ENCODE measurements around the gene HEXD.
A peak's percentile ranks its signal among the peaks of the same experiment; 100 is the strongest.
"Not testable (repeated sequence)": the region's sequence is repeated elsewhere in the genome, so short reads cannot be mapped to it uniquely, and the experiment has no call there.

HEXD gene
- 20.1 to 65.6 (median 24.2) reads per million in 9 experiments for total RNA-seq

DNA sequence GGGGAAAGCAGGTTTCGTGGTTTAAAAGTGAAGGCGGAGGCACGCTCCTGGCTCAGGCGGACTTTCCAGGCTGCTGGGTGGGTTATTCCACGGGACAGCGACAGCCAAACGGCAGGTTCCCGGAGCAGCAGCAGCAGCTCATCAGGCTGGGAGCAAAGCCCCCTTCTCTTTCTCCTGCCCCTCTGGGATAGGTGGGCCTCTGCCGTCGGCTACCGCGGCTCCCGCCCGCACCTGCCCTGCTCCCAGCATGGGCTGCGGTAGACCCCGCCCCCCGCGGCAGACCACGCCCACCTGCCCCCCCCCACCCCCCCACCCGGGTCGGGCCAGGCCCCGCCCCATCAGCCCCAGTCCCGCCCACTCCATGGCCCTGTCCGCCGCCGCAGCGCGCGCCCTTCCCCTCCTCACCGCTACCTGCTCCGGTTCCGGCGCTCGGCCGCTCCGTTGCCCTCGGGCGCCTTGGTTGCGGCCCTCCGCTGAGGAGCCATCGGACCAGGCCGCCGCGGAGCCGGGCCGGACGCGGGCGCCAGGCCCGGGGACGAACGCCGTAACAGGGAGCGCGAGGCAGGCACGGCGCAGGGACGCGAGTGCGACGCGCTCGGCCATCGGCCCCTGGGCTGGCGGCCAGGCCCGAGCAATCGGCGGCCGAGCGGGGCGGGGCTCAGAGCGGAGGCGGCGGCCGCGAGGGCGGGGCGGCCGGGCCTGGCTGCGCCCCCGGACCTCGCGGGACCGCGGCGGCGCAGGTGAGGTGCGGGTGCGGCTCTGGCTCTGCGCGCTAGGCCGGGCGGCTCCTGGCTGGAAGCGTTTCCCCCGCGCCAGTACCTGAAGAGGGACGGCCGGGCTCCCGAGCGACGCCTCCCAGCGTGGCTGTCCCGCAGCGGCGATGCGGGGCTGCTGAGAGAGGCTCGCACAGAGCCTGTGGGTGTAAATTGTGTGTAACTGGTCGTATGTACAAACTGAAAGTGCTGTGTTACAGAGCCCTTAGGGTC is at the start of gene HEXD, which contains the start of gene OGFOD3:
HEXD (plus strand) TSS at position 347 of the 986 bp plus-strand sequence. CDS start 1,453 bp downstream, outside the sequence.
OGFOD3 (minus strand) TSS at position 586 of the 986 bp plus-strand sequence; CDS start at position 485, 101 bp downstream.
- DNase-seq (peak; percentile 79 to 87 (median 85)), ATAC-seq (replicated peaks) (peak; percentile 85)
- Mint-ChIP-seq H3K36me3 (ENCODE audit: insufficient read depth) (peaks cover 27% of the 10 kb centered on the region), H3K27ac (peak within 1 kb of the TSS; percentile 25 to 83), H3K4me1 (ENCODE audit: low read depth in 2 of 2) (peaks cover 9 to 22% of the 10 kb centered on the region in 2 donors), H3K9me3 (no peaks in the 10 kb centered on the region), H3K27me3 (no peaks in the 10 kb centered on the region), H3K4me3 (peak within 1 kb of the TSS; percentile 73 to 81)

DNA sequence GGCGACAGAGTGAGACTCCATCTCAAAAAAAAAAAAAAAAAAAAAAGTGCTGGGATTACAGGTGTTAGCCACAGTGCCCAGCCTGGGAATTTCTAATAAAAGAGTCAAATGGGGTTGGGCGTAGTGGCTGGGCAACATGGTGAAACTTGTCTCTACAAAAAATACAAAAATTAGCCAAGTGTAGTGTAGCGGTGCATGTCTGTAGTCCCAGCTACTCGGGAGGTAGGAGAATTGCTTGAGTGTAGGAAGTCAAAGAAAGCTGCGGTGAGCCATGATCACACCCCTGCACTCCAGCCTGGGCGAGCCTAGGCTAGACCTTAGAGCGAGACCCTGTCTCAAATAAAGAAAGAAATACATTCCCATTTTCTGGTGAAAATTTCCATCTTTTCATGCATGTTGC is 48.9 kb upstream of the HEXD start:
- DNase-seq = no peak
- Mint-ChIP-seq H3K27ac (no peak overlapping the region), H3K27me3 (peaks cover 27 to 37% of the 10 kb centered on the region in 2 donors), H3K4me1 (ENCODE audit: low read depth in 2 of 2) (peaks cover 4 to 5% of the 10 kb centered on the region in 2 donors), H3K4me3 (no peak overlapping the region), H3K9me3 (no peaks in the 10 kb centered on the region), H3K36me3 (ENCODE audit: insufficient read depth) (peaks cover 4% of the 10 kb centered on the region)
- ATAC-seq (replicated peaks) = no peak

DNA sequence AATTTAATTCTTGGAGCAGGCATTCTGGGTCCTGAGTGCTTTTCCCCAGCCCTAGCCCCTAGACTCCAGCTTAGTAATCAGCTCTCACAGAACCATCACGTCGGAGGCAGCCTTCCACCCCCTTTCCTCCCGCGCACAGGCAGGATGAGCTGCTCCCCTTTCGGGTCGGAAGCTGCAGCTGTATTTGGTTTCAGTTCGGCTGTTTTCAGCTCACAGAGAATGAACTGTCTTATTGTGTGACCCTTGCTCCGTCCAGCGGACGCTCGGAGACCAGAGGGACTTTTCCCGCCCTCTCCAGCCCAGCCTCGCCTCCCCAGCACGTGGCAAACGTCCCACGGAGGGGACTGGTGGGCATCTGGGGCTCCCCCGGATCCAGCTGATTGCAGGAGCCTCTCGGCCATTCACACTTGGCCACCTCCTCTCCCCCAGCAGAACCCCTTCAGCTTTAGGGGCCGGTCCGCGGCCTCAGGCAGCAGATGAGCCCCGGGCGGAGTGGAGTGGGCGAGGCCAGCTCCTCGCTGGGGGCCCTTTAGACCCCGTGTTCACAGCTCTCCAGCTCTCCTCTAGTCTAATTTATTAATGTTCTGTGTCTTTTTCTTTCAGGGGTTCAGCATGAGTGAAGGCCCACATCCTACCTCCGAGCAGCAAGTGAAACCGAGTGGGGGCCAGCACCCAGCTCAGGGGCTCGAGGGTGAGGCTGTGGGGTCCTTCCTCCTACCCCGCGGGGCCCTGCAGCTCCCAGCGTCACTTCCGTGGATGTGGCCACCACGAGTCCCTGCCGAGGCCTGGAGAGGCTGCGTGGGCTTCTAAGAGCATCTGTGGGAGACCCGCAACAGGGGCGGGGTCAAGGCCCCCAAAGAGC is 47.4 kb upstream of the HEXD start:
- peaks cover 4% of the 10 kb centered on the region for H3K36me3 Mint-ChIP-seq (ENCODE audit: insufficient read depth)
- peak overlapping the region; percentile 73 to 75 for H3K4me3 Mint-ChIP-seq
- H3K27me3 Mint-ChIP-seq = peaks cover 30 to 42% of the 10 kb centered on the region in 2 donors
- no peaks in the 10 kb centered on the region for H3K9me3 Mint-ChIP-seq
- H3K4me1 Mint-ChIP-seq (ENCODE audit: low read depth in 2 of 2) = peaks cover 4 to 5% of the 10 kb centered on the region in 2 donors
- no peak overlapping the region for H3K27ac Mint-ChIP-seq
- ATAC-seq (replicated peaks) (no peak), DNase-seq (no peak)

DNA sequence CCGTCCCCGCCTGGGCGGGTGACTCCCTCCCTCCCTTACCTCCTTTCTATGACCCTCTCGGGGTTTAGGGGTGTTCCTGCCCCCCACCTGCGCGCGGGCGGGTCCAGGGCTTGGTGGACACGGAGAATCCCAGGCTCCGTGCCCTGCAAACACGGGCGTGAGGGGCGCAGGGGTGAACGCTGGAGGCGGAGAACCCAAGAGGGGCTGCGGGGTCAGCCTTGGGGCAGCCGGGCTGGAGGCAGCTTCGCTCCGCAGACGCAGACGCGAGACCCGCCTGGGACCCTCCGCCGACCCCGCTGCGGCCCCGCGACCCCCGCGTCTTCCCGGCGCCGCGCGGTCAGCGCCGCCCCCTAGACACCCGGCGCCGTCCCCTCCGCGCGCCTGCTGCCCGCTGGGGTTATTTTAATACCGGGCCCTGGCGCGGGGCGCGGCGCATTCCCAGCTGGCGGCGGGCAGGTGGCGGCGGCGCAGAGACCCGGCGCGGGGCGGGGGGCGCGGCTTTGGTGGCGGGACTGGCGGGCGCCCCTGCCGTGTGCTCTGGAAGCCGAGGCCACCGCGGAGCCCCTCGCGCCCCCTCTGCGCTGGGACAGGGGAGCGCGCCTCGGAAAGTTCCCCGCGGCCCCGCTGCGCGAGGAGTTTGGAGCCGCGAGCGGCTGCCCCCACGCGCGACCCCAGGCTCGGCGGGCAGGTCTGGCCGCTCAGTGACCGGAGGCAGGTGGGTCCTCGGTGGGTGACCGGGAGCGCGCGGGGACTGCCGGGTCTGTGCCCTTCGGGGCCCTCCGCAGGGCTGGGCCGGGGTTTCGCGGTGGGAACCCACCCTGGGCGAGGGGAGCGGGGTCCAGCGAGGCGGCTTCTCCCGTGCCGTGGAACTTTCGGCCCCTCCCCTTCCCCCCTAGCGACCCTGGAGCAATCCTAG is 46.6 kb upstream of the HEXD start, which contains the start of gene UTS2R:
UTS2R (plus strand) TSS at position 433 of the 916 bp plus-strand sequence. CDS start 2,560 bp downstream, outside the sequence.
- no peaks in the 10 kb centered on the region for H3K9me3 Mint-ChIP-seq
- H3K27me3 Mint-ChIP-seq = peaks cover 34 to 50% of the 10 kb centered on the region in 2 donors

DNA sequence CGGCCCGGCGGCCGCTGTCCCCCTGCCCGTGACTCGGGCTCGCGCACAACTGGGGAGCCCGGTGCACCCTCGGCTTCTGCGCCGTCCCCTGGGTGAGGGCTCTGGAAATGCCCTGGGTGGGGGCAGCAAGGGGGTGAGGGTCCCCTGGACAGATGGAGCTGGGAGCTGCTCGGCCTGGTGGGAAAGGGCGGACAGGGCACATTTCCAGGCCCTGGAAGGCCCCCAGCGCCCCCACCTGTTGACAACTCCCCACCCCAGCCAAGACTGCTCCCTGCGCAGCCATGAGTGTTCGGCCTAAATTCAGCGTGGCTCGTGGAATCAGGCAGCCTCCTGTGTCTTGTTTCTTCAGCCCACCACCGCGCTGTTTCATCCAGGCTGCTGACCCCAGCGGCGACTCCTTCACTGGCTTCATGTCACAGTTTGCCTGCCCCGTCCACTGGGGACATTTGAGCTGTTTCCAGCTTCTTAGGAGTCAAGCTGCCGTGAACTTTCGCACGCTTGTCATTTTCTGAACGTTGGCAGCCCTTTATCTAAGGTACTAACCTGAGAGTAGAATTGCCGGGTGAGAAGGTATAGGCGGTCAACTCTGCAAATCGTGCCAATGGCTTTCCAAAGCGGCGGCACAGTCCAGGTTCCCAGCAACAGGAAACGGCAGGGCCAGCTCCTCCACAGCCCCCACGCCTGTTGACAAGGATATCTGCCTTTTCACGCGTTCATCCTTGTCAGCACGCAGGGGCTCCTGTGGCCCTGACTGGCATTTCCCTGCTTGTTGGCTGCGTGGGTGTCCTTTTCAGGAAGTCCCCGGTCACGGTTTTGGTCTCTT is 45.7 kb upstream of the HEXD start:
- ATAC-seq (replicated peaks) (no peak), DNase-seq (no peak)
- Mint-ChIP-seq H3K27ac (peak overlapping the region in 1 of 2 donors; percentile 51), H3K4me3 (peak overlapping the region in 1 of 2 donors; percentile 56), H3K9me3 (no peaks in the 10 kb centered on the region), H3K4me1 (ENCODE audit: low read depth in 2 of 2) (peaks cover 4 to 5% of the 10 kb centered on the region in 2 donors), H3K27me3 (peaks cover 34 to 52% of the 10 kb centered on the region in 2 donors), H3K36me3 (ENCODE audit: insufficient read depth) (peaks cover 4% of the 10 kb centered on the region)

More for the DNA sequence above, 46.6 kb upstream of the HEXD start, which contains the start of gene UTS2R:
- peaks cover 4% of the 10 kb centered on the region for H3K36me3 Mint-ChIP-seq (ENCODE audit: insufficient read depth)
- H3K4me3 Mint-ChIP-seq = peak within 1 kb of the TSS; percentile 73 to 75
- ATAC-seq (replicated peaks) = no peak
- DNase-seq = no peak
- H3K4me1 Mint-ChIP-seq (ENCODE audit: low read depth in 2 of 2) = peaks cover 4 to 5% of the 10 kb centered on the region in 2 donors
- peak within 1 kb of the TSS in 1 of 2 donors; percentile 51 for H3K27ac Mint-ChIP-seq

DNA sequence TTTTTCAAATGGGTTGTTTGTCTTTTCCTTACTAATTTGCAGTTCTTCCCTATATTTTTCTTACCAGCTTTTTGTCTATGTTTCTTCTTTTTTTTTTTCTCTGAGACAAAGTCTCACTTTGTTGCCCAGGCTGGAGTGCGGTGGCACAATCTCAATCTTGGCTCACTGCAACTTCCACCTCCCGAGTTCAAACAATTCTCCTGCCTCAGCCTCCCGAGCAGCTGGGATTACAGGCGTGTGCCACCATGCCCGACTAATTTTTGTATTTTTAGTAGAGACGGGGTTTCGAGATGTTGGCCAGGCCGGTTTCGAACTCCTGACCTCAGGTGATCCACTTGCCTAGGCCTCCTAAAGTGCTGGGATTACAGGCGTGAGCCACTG is 45.1 kb upstream of the HEXD start:
- not testable (repeated sequence) for ATAC-seq (replicated peaks); H3K4me1 Mint-ChIP-seq (ENCODE audit: low read depth in 2 of 2); H3K36me3 Mint-ChIP-seq (ENCODE audit: insufficient read depth); DNase-seq; H3K27ac Mint-ChIP-seq; H3K9me3 Mint-ChIP-seq
- H3K4me3 Mint-ChIP-seq = peak overlapping the region; percentile 49 to 56
- H3K27me3 Mint-ChIP-seq = peaks cover 34 to 58% of the 10 kb centered on the region in 2 donors

DNA sequence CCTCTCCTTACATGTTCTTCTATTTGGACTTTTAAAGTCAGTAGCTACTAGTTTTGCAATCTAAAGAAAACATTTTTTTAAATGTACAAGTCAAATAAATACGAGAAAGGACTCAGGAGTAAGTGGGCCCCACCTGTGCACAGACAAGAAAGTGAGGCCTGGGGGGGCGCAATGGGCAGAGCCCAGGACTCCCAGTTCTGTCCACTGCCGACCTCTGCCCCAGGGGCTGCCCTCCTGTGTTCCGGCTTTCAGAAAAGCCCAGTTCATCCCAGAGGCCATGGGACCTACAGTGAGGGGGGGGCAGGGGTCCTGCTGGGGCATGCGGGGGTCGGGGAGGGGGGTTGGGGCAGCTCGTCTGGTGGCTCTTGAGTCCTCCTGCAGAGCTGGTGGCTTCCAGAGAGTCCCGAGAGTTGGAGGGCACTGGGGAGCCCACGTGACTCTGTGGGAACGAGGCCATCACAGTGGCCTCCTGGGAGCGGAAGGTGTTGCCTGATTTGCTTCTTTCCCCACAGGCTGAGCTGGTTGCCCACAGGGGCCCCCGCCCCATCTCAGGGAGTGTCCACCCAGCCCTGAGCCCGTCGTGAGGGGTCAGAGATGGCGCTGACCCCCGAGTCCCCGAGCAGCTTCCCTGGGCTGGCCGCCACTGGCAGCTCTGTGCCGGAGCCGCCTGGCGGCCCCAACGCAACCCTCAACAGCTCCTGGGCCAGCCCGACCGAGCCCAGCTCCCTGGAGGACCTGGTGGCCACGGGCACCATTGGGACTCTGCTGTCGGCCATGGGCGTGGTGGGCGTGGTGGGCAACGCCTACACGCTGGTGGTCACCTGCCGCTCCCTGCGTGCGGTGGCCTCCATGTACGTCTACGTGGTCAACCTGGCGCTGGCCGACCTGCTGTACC is 44.2 kb upstream of the HEXD start:
- no peak overlapping the region for H3K27ac Mint-ChIP-seq
- H3K36me3 Mint-ChIP-seq (ENCODE audit: insufficient read depth) = peaks cover 4% of the 10 kb centered on the region
- peaks cover 41 to 67% of the 10 kb centered on the region in 2 donors for H3K27me3 Mint-ChIP-seq
- ATAC-seq (replicated peaks) = no peak
- peaks cover 5 to 6% of the 10 kb centered on the region in 2 donors for H3K4me1 Mint-ChIP-seq (ENCODE audit: low read depth in 2 of 2)
- H3K4me3 Mint-ChIP-seq = no peak overlapping the region
- DNase-seq = no peak
- H3K9me3 Mint-ChIP-seq = no peaks in the 10 kb centered on the region

DNA sequence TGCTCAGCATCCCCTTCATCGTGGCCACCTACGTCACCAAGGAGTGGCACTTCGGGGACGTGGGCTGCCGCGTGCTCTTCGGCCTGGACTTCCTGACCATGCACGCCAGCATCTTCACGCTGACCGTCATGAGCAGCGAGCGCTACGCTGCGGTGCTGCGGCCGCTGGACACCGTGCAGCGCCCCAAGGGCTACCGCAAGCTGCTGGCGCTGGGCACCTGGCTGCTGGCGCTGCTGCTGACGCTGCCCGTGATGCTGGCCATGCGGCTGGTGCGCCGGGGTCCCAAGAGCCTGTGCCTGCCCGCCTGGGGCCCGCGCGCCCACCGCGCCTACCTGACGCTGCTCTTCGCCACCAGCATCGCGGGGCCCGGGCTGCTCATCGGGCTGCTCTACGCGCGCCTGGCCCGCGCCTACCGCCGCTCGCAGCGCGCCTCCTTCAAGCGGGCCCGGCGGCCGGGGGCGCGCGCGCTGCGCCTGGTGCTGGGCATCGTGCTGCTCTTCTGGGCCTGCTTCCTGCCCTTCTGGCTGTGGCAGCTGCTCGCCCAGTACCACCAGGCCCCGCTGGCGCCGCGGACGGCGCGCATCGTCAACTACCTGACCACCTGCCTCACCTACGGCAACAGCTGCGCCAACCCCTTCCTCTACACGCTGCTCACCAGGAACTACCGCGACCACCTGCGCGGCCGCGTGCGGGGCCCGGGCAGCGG is 43.4 kb upstream of the HEXD start:
- Mint-ChIP-seq H3K9me3 (no peaks in the 10 kb centered on the region), H3K27me3 (peaks cover 41 to 69% of the 10 kb centered on the region in 2 donors), H3K27ac (no peak overlapping the region), H3K4me3 (no peak overlapping the region), H3K4me1 (ENCODE audit: low read depth in 2 of 2) (peaks cover 6% of the 10 kb centered on the region in 2 donors), H3K36me3 (ENCODE audit: insufficient read depth) (peaks cover 3% of the 10 kb centered on the region)
- DNase-seq = no peak
- no peak for ATAC-seq (replicated peaks)

DNA sequence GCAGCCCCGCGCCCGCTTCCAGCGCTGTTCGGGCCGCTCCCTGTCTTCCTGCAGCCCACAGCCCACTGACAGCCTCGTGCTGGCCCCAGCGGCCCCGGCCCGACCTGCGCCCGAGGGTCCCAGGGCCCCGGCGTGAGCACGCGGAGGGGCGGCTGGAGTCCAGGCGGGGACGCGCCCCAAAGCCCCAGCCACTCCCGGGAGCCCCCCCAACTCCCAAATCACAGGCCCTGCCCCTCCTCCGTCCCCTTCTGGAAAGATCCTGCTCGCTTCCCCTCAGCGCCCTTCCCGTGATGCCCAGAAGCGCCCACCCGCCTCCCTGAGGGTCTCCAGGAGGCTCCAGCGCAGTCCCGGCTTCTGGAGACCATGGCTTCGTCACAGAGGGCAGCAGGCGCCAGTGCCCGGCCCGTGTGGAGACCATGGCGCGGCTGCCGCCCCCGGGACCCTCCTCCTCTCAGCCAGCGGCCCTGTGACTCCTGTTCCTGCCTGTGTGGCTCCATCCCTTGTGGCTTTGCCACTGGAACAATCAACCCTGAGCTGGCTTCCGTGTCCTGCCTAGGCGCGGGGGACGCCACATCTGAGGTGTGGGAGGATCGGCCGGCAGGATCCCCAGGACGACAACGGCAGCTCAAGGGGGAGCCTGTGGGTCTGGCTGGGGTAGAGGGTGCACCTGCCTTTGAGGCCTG is 42.6 kb upstream of the HEXD start:
- ATAC-seq (replicated peaks) (no peak), DNase-seq (no peak)
- H3K4me1 Mint-ChIP-seq (ENCODE audit: low read depth in 2 of 2) = peaks cover 6 to 10% of the 10 kb centered on the region in 2 donors
- H3K9me3 Mint-ChIP-seq = no peaks in the 10 kb centered on the region
- H3K4me3 Mint-ChIP-seq = no peak overlapping the region
- peaks cover 46 to 69% of the 10 kb centered on the region in 2 donors for H3K27me3 Mint-ChIP-seq
- H3K27ac Mint-ChIP-seq = no peak overlapping the region
- H3K36me3 Mint-ChIP-seq (ENCODE audit: insufficient read depth) = no peaks in the 10 kb centered on the region

DNA sequence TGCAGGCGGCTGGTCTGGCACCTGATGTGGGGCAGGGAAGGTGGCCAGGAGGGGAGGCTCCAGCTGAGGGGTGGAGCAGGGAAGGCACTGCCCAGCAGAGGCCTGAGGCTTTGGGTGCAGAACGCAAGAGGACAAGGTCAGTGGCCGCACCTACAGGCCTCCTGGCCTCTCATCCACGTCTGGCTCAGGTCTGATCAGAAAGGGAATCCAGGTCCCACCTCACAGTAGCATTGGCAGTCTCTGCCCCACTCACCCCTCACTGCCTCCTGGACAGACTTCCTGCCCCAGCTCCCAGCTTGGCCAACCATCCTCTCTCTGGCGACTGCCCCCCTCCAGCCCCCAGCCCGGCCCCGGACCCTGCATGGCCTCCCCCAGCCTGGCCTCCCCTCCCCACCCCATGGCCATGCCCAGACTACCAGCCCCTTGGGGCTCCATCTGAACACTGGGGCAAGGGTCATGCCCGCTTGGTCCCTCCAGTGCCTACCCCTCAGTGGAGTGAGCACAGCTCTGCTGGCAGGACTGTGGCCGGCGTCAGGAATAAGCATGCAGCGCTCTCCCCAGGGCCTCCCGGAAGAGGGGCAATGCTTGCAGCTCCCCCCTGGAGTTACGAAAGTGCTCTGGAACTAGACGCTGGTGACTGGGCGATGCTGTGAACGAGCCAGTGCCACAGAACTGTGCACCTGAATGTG is 42.0 kb upstream of the HEXD start:
- peaks cover 44 to 69% of the 10 kb centered on the region in 2 donors for H3K27me3 Mint-ChIP-seq
- H3K4me3 Mint-ChIP-seq = no peak overlapping the region
- peaks cover 4 to 7% of the 10 kb centered on the region in 2 donors for H3K4me1 Mint-ChIP-seq (ENCODE audit: low read depth in 2 of 2)
- DNase-seq (no peak), ATAC-seq (replicated peaks) (no peak)
- H3K9me3 Mint-ChIP-seq = no peaks in the 10 kb centered on the region
- H3K27ac Mint-ChIP-seq = no peak overlapping the region
- H3K36me3 Mint-ChIP-seq (ENCODE audit: insufficient read depth) = no peaks in the 10 kb centered on the region

Data from effector memory CD8-positive, alpha-beta T cell (primary cell).